Osteocyte (in vitro differentiated cells): ENCODE measurements around the gene C9. TPM values are rescaled to one million over a fixed set of nuclear protein-coding genes. Genes with fewer than 3 reads are reported as not detected.
"Not testable (repeated sequence)": the region's sequence is repeated elsewhere in the genome, so short reads cannot be mapped to it uniquely, and the experiment has no call there.

Source experiments
- DNase-seq: peaks from one replicate; pipeline ENCODE4 v3.0.0; 2021; ENCODE audit warnings: mixed read lengths; ENCODE audit not compliant: unreplicated experiment; ENCODE audit errors: extremely low spot score
- H3K27ac Mint-ChIP-seq: one replicate; pipeline ENCODE4 v1.8.0; 2021; ENCODE audit warnings: mild to moderate bottlenecking, mixed read lengths; ENCODE audit not compliant: unreplicated experiment
- H3K27me3 Mint-ChIP-seq: one replicate; pipeline ENCODE4 v1.8.0; 2021; ENCODE audit warnings: mixed read lengths; ENCODE audit not compliant: unreplicated experiment
- H3K36me3 Mint-ChIP-seq: one replicate; pipeline ENCODE4 v1.8.0; 2021; ENCODE audit warnings: mixed read lengths; ENCODE audit not compliant: unreplicated experiment
- H3K4me1 Mint-ChIP-seq: one replicate; pipeline ENCODE4 v1.8.0; 2021; ENCODE audit warnings: mixed read lengths; ENCODE audit not compliant: unreplicated experiment
- H3K4me3 Mint-ChIP-seq: one replicate; pipeline ENCODE4 v1.8.0; 2021; ENCODE audit warnings: mild to moderate bottlenecking, moderate library complexity, mixed read lengths; ENCODE audit not compliant: unreplicated experiment
- H3K9me3 Mint-ChIP-seq: one replicate; pipeline ENCODE4 v1.8.0; 2021; ENCODE audit warnings: mixed read lengths; ENCODE audit not compliant: unreplicated experiment
- total RNA-seq: library from RNA; stranded (reverse); gene quantifications from 2 replicates; pipeline ENCODE4 v1.2.1, GENCODE V29; 2021
- TF ChIP-seq, protein P1 (sequence below): fragments of 200-600 bp; sonication (generic); IDR thresholded peaks from 2 replicates; pipeline ENCODE4 v1.5.0; 2021; ENCODE audit warnings: antibody characterized with exemption, mild to moderate bottlenecking, moderate library complexity

C9 gene
- total RNA-seq, 1 donor from 2014 or later: not detected

DNA sequence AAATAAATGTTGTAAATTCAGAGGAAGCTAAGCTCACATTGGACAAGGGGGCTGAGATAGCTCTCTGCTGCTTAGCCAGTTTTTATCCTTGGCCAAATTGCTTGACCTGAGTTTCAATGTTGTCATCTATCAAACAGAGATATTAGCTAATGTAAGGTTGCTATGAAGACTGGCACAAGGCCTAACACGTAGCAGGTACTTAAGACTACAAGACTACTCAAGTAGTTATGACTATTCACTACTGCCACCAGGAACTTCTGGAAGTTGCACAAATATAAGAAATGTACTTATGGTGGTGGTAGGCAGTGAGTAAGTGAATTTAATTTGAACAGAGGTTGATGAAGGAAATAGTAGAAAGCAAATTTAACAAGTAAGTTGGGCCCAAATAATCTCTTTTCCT is 127.6 kb downstream of the C9 start:
- Mint-ChIP-seq H3K4me3 (no peak overlapping the region), H3K27me3 (peaks cover 52% of the 10 kb centered on the region), H3K36me3 (no peaks in the 10 kb centered on the region), H3K9me3 (peaks cover 15% of the 10 kb centered on the region), H3K4me1 (no peaks in the 10 kb centered on the region), H3K27ac (no peak overlapping the region)
- TF ChIP-seq, protein P1, sequence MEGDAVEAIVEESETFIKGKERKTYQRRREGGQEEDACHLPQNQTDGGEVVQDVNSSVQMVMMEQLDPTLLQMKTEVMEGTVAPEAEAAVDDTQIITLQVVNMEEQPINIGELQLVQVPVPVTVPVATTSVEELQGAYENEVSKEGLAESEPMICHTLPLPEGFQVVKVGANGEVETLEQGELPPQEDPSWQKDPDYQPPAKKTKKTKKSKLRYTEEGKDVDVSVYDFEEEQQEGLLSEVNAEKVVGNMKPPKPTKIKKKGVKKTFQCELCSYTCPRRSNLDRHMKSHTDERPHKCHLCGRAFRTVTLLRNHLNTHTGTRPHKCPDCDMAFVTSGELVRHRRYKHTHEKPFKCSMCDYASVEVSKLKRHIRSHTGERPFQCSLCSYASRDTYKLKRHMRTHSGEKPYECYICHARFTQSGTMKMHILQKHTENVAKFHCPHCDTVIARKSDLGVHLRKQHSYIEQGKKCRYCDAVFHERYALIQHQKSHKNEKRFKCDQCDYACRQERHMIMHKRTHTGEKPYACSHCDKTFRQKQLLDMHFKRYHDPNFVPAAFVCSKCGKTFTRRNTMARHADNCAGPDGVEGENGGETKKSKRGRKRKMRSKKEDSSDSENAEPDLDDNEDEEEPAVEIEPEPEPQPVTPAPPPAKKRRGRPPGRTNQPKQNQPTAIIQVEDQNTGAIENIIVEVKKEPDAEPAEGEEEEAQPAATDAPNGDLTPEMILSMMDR: no peak
- no peak for DNase-seq

DNA sequence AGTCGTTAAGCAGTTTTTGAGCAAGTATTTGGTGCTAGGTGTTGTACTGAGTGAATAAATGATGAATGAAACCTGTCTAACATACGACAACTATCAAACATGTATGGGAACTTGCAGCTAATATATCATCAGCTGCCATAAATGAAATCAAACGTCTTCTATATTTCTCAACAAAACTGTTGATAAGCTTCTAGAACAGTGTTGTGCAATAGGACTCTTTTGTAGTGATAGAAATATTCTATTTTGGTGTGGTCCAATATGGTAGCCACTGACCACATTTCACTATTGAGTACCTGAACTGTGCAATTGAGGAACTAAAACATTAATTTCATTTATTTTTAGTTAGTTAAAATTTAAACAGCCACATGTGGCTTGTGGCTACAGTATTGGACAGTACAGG is 128.6 kb downstream of the C9 start:
- TF ChIP-seq, protein P1: no peak
- no peak for DNase-seq
- Mint-ChIP-seq H3K4me1 (no peaks in the 10 kb centered on the region), H3K9me3 (peaks cover 13% of the 10 kb centered on the region), H3K4me3 (no peak overlapping the region), H3K27ac (no peak overlapping the region), H3K36me3 (no peaks in the 10 kb centered on the region), H3K27me3 (peaks cover 50% of the 10 kb centered on the region)

DNA sequence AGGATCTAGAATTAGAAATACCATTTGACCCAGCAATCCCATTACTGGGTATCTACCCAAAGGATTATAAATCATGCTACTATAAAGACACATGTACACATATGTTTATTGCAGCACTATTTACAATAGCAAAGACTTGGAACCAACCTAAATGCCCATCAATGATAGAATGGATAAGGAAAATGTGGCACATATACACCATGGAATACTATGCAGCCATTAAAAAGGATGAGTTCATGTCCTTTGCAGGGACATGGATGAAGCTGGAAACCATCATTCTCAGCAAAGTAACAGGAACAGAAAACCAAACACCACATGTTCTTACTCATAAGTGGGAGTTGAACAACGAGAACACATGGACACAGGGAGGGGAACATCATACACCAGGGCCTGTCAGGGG is 129.8 kb downstream of the C9 start:
- peaks cover 42% of the 10 kb centered on the region for H3K27me3 Mint-ChIP-seq
- not testable (repeated sequence) for H3K9me3 Mint-ChIP-seq, H3K27ac Mint-ChIP-seq, H3K4me3 Mint-ChIP-seq, H3K4me1 Mint-ChIP-seq, H3K36me3 Mint-ChIP-seq, DNase-seq

Other genes with a start within 250 kb of the C9 start
- not detected in 2 replicates for gene FYB1, start 144.9 kb downstream of the C9 start, total RNA-seq
- gene DAB2, start 60.5 kb upstream of the C9 start, total RNA-seq: 186 and 195 TPM in 2 replicates